GM12864 (cell line): Measurements from ENCODE around the gene CDK5RAP2.

Experiments
- DNase-seq: peaks from one replicate; pipeline ENCODE4 v3.0.0-alpha.2; 2011; ENCODE audit warnings: low read depth
- H3K4me3 ChIP-seq: 2 replicates; pipeline ENCODE4 v1.5.1; 2011; ENCODE audit warnings: mild to moderate bottlenecking, low read depth, low read length, control low read depth
- CTCF ChIP-seq: IDR thresholded peaks from 2 replicates; pipeline ENCODE4 v1.5.1; 2011; ENCODE audit warnings: low read depth, mild to moderate bottlenecking, moderate library complexity, low read length, control low read depth, inconsistent platforms; ENCODE audit errors: missing control alignments

Gene CDK5RAP2

GRCh38 chr9:120446671-120447070 lies 133.3 kb downstream of the CDK5RAP2 start:
- no peak for DNase-seq
- H3K4me3 ChIP-seq, result no peak overlapping the region
- TF ChIP-seq CTCF, result no peak

GRCh38 chr9:120443976-120444375 lies 136.0 kb downstream of the CDK5RAP2 start:
- no peak for TF ChIP-seq CTCF
- no peak overlapping the region for H3K4me3 ChIP-seq
- DNase-seq, result no peak

GRCh38 chr9:120443489-120443888 lies 136.5 kb downstream of the CDK5RAP2 start:
- no peak overlapping the region for H3K4me3 ChIP-seq
- no peak for TF ChIP-seq CTCF
- DNase-seq, result no peak

- DNase-seq, result no peak
- TF ChIP-seq CTCF, result no peak
- no peak overlapping the region for H3K4me3 ChIP-seq
Observed at GRCh38 chr9:120442308-120442995, 137.5 kb downstream of the CDK5RAP2 start.

- no peak for TF ChIP-seq CTCF
- no peak overlapping the region for H3K4me3 ChIP-seq
- DNase-seq, result no peak
Observed at GRCh38 chr9:120441426-120442307, 138.3 kb downstream of the CDK5RAP2 start.

GRCh38 chr9:120440791-120441190 lies 139.2 kb downstream of the CDK5RAP2 start:
- DNase-seq, result no peak
- no peak for TF ChIP-seq CTCF
- H3K4me3 ChIP-seq, result no peak overlapping the region

- no peak for DNase-seq
- TF ChIP-seq CTCF, result no peak
- no peak overlapping the region for H3K4me3 ChIP-seq
Observed at GRCh38 chr9:120439926-120440325, 140.0 kb downstream of the CDK5RAP2 start.
